HepG2 (cell line): ENCODE data around the gene STX10. TPM values are rescaled to one million over a fixed set of nuclear protein-coding genes. Genes with fewer than 3 reads are reported as not detected.

Experiments
- ARHGAP35 ChIP-seq: sonication (generic); formaldehyde crosslinking; IDR thresholded peaks from 2 replicates; pipeline ENCODE4 v1.9.0; 2022; ENCODE audit warnings: mild to moderate bottlenecking, inconsistent platforms, moderate library complexity, missing genetic modification reagents, borderline replicate concordance
- FOXA3 ChIP-seq: IDR thresholded peaks from 2 replicates; pipeline ENCODE4 v1.6.1; 2016; ENCODE audit warnings: missing genetic modification reagents, missing compliant biosample characterization
- FOXO1 ChIP-seq: sonication (generic); formaldehyde crosslinking; IDR thresholded peaks from 2 replicates; pipeline ENCODE4 v1.4.0; 2020; ENCODE audit warnings: missing genetic modification reagents
- GATAD1 ChIP-seq: IDR thresholded peaks from 2 replicates; pipeline ENCODE4 v1.6.1; 2016; ENCODE audit warnings: missing genetic modification reagents, missing compliant biosample characterization
- HMGXB3 ChIP-seq: sonication (generic); formaldehyde crosslinking; IDR thresholded peaks from 2 replicates; pipeline ENCODE4 v1.4.0; 2020; ENCODE audit warnings: missing genetic modification reagents, borderline replicate concordance
- JARID2 ChIP-seq: sonication (generic); formaldehyde crosslinking; IDR thresholded peaks from 2 replicates; pipeline ENCODE4 v1.8.1; 2023; ENCODE audit warnings: missing genetic modification reagents, inconsistent platforms; ENCODE audit not compliant: insufficient replicate concordance
- JUNB ChIP-seq: sonication (generic); formaldehyde crosslinking; IDR thresholded peaks from 2 replicates; pipeline ENCODE4 v1.8.0; 2022; ENCODE audit warnings: missing genetic modification reagents, mild to moderate bottlenecking, borderline replicate concordance
- KDM2A ChIP-seq: sonication (generic); formaldehyde crosslinking; IDR thresholded peaks from 2 replicates; pipeline ENCODE4 v1.4.0; 2020; ENCODE audit warnings: low read depth, missing genetic modification reagents, borderline replicate concordance
- MEIS2 ChIP-seq: sonication (generic); formaldehyde crosslinking; IDR thresholded peaks from 2 replicates; pipeline ENCODE4 v1.9.0; 2021; ENCODE audit warnings: mild to moderate bottlenecking, missing genetic modification reagents
- MIER3 ChIP-seq: IDR thresholded peaks from 2 replicates; pipeline ENCODE4 v1.6.1; 2016; ENCODE audit warnings: missing compliant biosample characterization, borderline replicate concordance
- MYC ChIP-seq: sonication (generic); formaldehyde crosslinking; IDR thresholded peaks from 2 replicates; pipeline ENCODE4 v1.9.0; 2021; ENCODE audit warnings: missing genetic modification reagents, borderline replicate concordance
- NR2F6 ChIP-seq, 2 experiments: IDR thresholded peaks; 2 replicates each; pipeline ENCODE4 v1.6.1; 2016; ENCODE audit warnings: antibody characterized with exemption in 1 of 2, mild to moderate bottlenecking in 1 of 2
- PRMT3 ChIP-seq: sonication (generic); formaldehyde crosslinking; IDR thresholded peaks from 2 replicates; pipeline ENCODE4 v1.8.1; 2022; ENCODE audit warnings: low read depth, mild to moderate bottlenecking, moderate library complexity, missing genetic modification reagents, borderline replicate concordance
- RBFOX2 ChIP-seq: fragments of 200-400 bp; formaldehyde crosslinking; IDR thresholded peaks from 2 replicates; pipeline ENCODE4 v1.6.1; 2017; ENCODE audit warnings: low read depth, mild to moderate bottlenecking, low read length
- SP4 ChIP-seq: sonication (generic); formaldehyde crosslinking; IDR thresholded peaks from 2 replicates; pipeline ENCODE4 v1.8.1; 2023; ENCODE audit warnings: mild to moderate bottlenecking, missing genetic modification reagents
- TAF15 ChIP-seq: fragments of 200-400 bp; formaldehyde crosslinking; IDR thresholded peaks from one replicate; pipeline ENCODE4 v1.6.1; 2018; ENCODE audit warnings: mild to moderate bottlenecking, low read depth, low read length; ENCODE audit not compliant: poor library complexity, severe bottlenecking
- TCF7L2 ChIP-seq: IDR thresholded peaks from 2 replicates; pipeline ENCODE4 v1.6.1; 2011; ENCODE audit warnings: mild to moderate bottlenecking, low read depth, low read length, moderate library complexity
- TFDP1 ChIP-seq: IDR thresholded peaks from 2 replicates; pipeline ENCODE4 v1.6.1; 2016; ENCODE audit warnings: missing compliant biosample characterization, missing genetic modification reagents, borderline replicate concordance
- ZBTB42 ChIP-seq: sonication (generic); formaldehyde crosslinking; IDR thresholded peaks from 2 replicates; pipeline ENCODE4 v1.5.0; 2020; ENCODE audit warnings: mild to moderate bottlenecking, missing genetic modification reagents
- ZNF503 ChIP-seq: sonication (generic); formaldehyde crosslinking; IDR thresholded peaks from 2 replicates; pipeline ENCODE4 v1.4.0; 2020; ENCODE audit warnings: missing genetic modification reagents
- ZNF644 ChIP-seq: IDR thresholded peaks from 2 replicates; pipeline ENCODE4 v1.6.1; 2016; ENCODE audit warnings: low read depth
- ZNF678 ChIP-seq: sonication (generic); formaldehyde crosslinking; IDR thresholded peaks from 2 replicates; pipeline ENCODE4 v1.4.0; 2020; ENCODE audit warnings: mild to moderate bottlenecking, missing genetic modification reagents
- polyA plus RNA-seq, 8 experiments: library from polyadenylated mRNA; depleted of rRNA in 3 of 8; stranded (reverse) in 7 of 8; unstranded in 1 of 8; fragments of >200 nt; fragmentation: Illumina TruSeq in 4 of 8; extraction: Trizol in 4 of 8; gene quantifications; 2 replicates each; pipeline versions ENCODE4 v1.2.1 to v1.2.3, GENCODE V29; 2011 to 2016; ENCODE audit warnings: low read depth in 4 of 8, missing spikeins in 1 of 8, mixed read lengths in 1 of 8; ENCODE audit not compliant: insufficient read depth in 1 of 8
- total RNA-seq, 5 experiments: library from RNA; depleted of rRNA; stranded (reverse); fragments of >200 nt; fragmentation: Illumina TruSeq; extraction: Trizol; gene quantifications; 2 replicates each; pipeline ENCODE4 v1.2.3, GENCODE V29; 2016; ENCODE audit warnings: low read depth in 1 of 5

STX10 gene
- total and polyA plus RNA-seq, 2 of the 13 experiments (the other 11 are each of a cell fraction or from before 2014, with no cell fraction given), result 47.9 to 66.4 TPM

- TF ChIP-seq MYC (CRISPR knock-in tag), result peak; percentile 89
- peak; percentile 68; the same call in 1 of the 2 replicates for TF ChIP-seq HMGXB3 (CRISPR knock-in tag)
- TF ChIP-seq PRMT3 (CRISPR knock-in tag), result no peak
- TF ChIP-seq MEIS2 (CRISPR knock-in tag), result 0 out of 2 replicates have a peak, but pooled peaks have one; percentile 20
- TF ChIP-seq FOXO1 (CRISPR knock-in tag), result peak; percentile 82
- TF ChIP-seq RBFOX2, result peak; percentile 87
- peak; percentile 75 for TF ChIP-seq JARID2
- TF ChIP-seq ZNF644 (CRISPR knock-in tag), result peak; percentile 32; the same call in 1 of the 2 replicates
- peak; percentile 84; the same call in 1 of the 2 replicates for TF ChIP-seq MIER3
- TF ChIP-seq ARHGAP35 (CRISPR knock-in tag), result peak; percentile 92
- peak; percentile 97 for TF ChIP-seq SP4 (CRISPR knock-in tag)
- TF ChIP-seq TAF15, result peak; percentile 30
- peak; percentile 90 for TF ChIP-seq KDM2A
- TF ChIP-seq FOXA3 (CRISPR knock-in tag), result peak; percentile 64
- TF ChIP-seq TFDP1 (CRISPR knock-in tag), result peak; percentile 89; the same call in 1 of the 2 replicates
- peak; percentile 49; the same call in 1 of the 2 replicates for TF ChIP-seq ZNF678 (CRISPR knock-in tag)
- no peak for TF ChIP-seq ZBTB42 (CRISPR knock-in tag)
- TF ChIP-seq TCF7L2, result no peak
- TF ChIP-seq NR2F6 (IDR thresholded peaks at IDR 0.05), result 0 out of 2 replicates have a peak, but pooled peaks have one; percentile 10
- TF ChIP-seq NR2F6 (CRISPR knock-in tag; IDR thresholded peaks at IDR 0.05), result peak; percentile 63
- TF ChIP-seq ZNF503 (CRISPR knock-in tag), result no peak
- peak; percentile 68 for TF ChIP-seq GATAD1 (CRISPR knock-in tag)
- TF ChIP-seq JUNB (CRISPR knock-in tag), result no peak
Measured at GRCh38 chr19:13162724-13163608, 12.8 kb upstream of the STX10 start (continued).
